PC-9 (cell line): ENCODE results near the gene UVSSA.

Experiments
- EZH2 ChIP-seq: fragments of 200-600 bp; sonication (generic); IDR thresholded peaks from 2 replicates; pipeline ENCODE4 v1.8.0; 2017; ENCODE audit warnings: antibody characterized with exemption, low read depth
- TF ChIP-seq, protein P1 (sequence below): fragments of 200-600 bp; sonication (generic); conservative IDR thresholded peaks from 2 replicates; pipeline ENCODE4 v1.6.1; 2017; ENCODE audit warnings: mixed run types, antibody characterized with exemption, mild to moderate bottlenecking, moderate library complexity

DNA sequence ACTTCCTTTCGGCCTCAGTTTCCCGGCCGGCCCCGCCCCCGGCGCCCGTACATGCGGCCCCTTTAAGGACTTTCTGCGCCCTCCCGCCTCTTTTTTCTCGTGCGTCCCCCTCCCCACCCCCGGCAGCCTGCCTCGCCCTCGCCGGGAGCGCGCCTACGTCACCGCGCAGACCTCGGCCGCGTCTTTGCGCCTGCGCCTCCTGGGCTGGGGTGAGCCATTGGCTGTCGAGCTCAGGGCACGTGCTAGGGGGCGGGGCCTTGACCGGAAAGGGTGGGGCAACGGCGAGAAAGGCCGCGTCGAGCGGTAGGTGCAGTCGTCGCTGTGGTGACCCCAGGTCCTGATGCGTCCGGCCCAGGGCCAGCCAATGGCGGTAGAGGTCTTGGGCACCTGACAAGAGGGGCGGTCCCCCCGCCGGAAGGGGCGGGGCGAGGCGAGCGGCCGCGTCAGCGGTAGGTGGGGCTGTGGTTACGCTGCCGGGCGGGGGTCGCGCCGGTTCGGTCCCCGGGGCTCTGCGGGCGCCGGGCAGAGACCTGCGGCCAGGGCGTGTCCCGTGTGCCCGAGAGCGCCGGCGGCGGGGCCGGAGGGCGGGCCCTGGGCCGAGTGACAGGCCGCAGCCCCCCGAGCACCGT is at the start of gene UVSSA:
- TF ChIP-seq, protein P1, sequence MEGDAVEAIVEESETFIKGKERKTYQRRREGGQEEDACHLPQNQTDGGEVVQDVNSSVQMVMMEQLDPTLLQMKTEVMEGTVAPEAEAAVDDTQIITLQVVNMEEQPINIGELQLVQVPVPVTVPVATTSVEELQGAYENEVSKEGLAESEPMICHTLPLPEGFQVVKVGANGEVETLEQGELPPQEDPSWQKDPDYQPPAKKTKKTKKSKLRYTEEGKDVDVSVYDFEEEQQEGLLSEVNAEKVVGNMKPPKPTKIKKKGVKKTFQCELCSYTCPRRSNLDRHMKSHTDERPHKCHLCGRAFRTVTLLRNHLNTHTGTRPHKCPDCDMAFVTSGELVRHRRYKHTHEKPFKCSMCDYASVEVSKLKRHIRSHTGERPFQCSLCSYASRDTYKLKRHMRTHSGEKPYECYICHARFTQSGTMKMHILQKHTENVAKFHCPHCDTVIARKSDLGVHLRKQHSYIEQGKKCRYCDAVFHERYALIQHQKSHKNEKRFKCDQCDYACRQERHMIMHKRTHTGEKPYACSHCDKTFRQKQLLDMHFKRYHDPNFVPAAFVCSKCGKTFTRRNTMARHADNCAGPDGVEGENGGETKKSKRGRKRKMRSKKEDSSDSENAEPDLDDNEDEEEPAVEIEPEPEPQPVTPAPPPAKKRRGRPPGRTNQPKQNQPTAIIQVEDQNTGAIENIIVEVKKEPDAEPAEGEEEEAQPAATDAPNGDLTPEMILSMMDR: no peak
- TF ChIP-seq EZH2: no peak
